Caco-2 (cell line): ENCODE results near the gene SMAD7. TPM values are rescaled to one million over a fixed set of nuclear protein-coding genes. Genes with fewer than 3 reads are reported as not detected.

Experiments used
- BruUV-seq: library from RNA; stranded (reverse); fragments of 400-500 nt; replicated peaks from 2 replicates; lab custom pipeline; 2021; lab: Mats Ljungman, UMichigan
- CTCF ChIA-PET: fragments of 300-600 bp; sonication (Branson Sonifier 250); formaldehyde crosslinking; loops from one replicate; lab custom pipeline; 2022; ENCODE audit warnings: antibody characterized with exemption; lab: Charles Lee
- POLR2A ChIA-PET: fragments of 300-600 bp; sonication (Branson Sonifier 250); formaldehyde crosslinking; loops from one replicate; lab custom pipeline; 2022; ENCODE audit warnings: antibody characterized with exemption; lab: Charles Lee
- DNase-seq, 2 experiments: peaks; one replicate each; pipeline versions ENCODE4 v3.0.0 to v3.0.0-alpha.2; 2020 to 2022
- H3K27me3 ChIP-seq: replicated peaks from 2 replicates; pipeline ENCODE4 v1.6.0; 2011; ENCODE audit warnings: low read length; ENCODE audit not compliant: control insufficient read depth, insufficient read depth
- H3K36me3 ChIP-seq: 2 replicates; pipeline ENCODE4 v1.5.1; 2011; ENCODE audit warnings: low read length; ENCODE audit not compliant: control insufficient read depth, insufficient read depth
- H3K4me1 ChIP-seq: fragments of 250-450 bp; sonication (Bioruptor Pico); 2 replicates; pipeline ENCODE4 v1.5.1; 2020; ENCODE audit warnings: mild to moderate bottlenecking
- H3K4me3 ChIP-seq: 2 replicates; pipeline ENCODE4 v1.5.1; 2011; ENCODE audit warnings: low read depth, mild to moderate bottlenecking, control low read depth, low read length
- H3K9me3 ChIP-seq: fragments of 250-450 bp; sonication (Bioruptor Pico); 2 replicates; pipeline ENCODE4 v1.5.1; 2020; ENCODE audit warnings: mild to moderate bottlenecking, moderate library complexity
- H3K27ac Mint-ChIP-seq: one replicate; pipeline ENCODE4 v1.8.0; 2022; ENCODE audit warnings: mixed read lengths; ENCODE audit not compliant: unreplicated experiment
- H3K27me3 Mint-ChIP-seq: one replicate; pipeline ENCODE4 v1.8.0; 2022; ENCODE audit warnings: mixed read lengths; ENCODE audit not compliant: insufficient read depth, unreplicated experiment
- H3K36me3 Mint-ChIP-seq: one replicate; pipeline ENCODE4 v1.8.0; 2022; ENCODE audit warnings: mild to moderate bottlenecking, mixed read lengths; ENCODE audit not compliant: insufficient read depth, unreplicated experiment
- H3K4me1 Mint-ChIP-seq: one replicate; pipeline ENCODE4 v1.8.0; 2022; ENCODE audit warnings: low read depth, mixed read lengths; ENCODE audit not compliant: unreplicated experiment
- H3K4me3 Mint-ChIP-seq: one replicate; pipeline ENCODE4 v1.8.0; 2022; ENCODE audit warnings: mild to moderate bottlenecking, moderate library complexity, mixed read lengths; ENCODE audit not compliant: unreplicated experiment
- H3K9me3 Mint-ChIP-seq: one replicate; pipeline ENCODE4 v1.8.0; 2022; ENCODE audit warnings: mixed read lengths; ENCODE audit not compliant: unreplicated experiment
- CTCF ChIP-seq, 2 experiments: fragments of 200-600 bp in 1 of 2; IDR thresholded peaks; 1 replicate in 1 of 2; 2 replicates in 1 of 2; pipeline versions ENCODE4 v1.5.1 to v1.8.0; 2011 to 2022; ENCODE audit warnings: antibody characterized with exemption in 1 of 2, control low read depth in 1 of 2, inconsistent platforms in 1 of 2, low read depth in 1 of 2, low read length in 1 of 2, mild to moderate bottlenecking in 1 of 2, moderate library complexity in 1 of 2; ENCODE audit not compliant: insufficient read depth in 1 of 2, severe bottlenecking in 1 of 2, unreplicated experiment in 1 of 2
- intact Hi-C: fragments of 100-400 bp; cut with micrococcal nuclease; formaldehyde crosslinking; loops from one replicate; pipeline ENCODE4 v1.10.0; 2022; ENCODE audit not compliant: unreplicated experiment
- total RNA-seq: library from RNA; stranded (reverse); gene quantifications from 2 replicates; pipeline ENCODE4 v1.2.3, GENCODE V29; 2022

The SMAD7 gene
- total RNA-seq, 1 experiment from 2014 or later: 9.3 TPM

DNA sequence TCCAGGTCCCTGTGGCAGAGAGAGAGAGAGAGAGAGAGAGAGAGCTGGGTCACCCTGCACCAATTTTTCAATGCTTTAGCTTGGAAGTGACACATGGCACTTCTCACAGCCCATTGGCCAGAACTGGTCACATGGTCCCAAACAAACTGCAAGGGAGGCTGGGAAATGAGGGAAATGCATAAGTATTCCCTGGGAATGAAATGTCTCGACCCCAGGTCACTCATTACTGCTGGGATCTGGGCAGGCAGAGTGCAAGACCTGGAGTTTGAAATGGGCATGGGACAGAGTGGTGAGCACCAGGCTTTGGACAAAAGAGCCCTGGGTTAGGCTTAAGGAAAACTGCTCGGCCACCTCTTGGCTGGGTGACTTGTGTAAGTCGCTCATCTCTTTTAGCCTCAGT is 37.0 kb downstream of the SMAD7 start:
- POLR2A ChIA-PET: no interaction called here
- H3K27me3 ChIP-seq: no peaks in the 10 kb centered on the region
- no peaks in the 10 kb centered on the region for H3K9me3 Mint-ChIP-seq
- no TSS peak for BruUV-seq
- no peaks in the 10 kb centered on the region for H3K4me1 Mint-ChIP-seq
- no peaks in the 10 kb centered on the region for H3K9me3 ChIP-seq
- H3K36me3 ChIP-seq: no peaks in the 10 kb centered on the region
- no peaks in the 10 kb centered on the region for H3K27me3 Mint-ChIP-seq
- intact Hi-C loops: loop anchor here (10.0 kb wide), 1 partner anchor 189 kb away; no protein-coding TSS in a partner anchor
- CTCF ChIA-PET: interaction anchor here (0.6 kb wide), 1 partner anchor 34 kb away, joined by 3 read pairs; no protein-coding TSS in a partner anchor
- no peak for TF ChIP-seq CTCF (IDR thresholded peaks at IDR 0.05; ENCODE audit: insufficient read depth in 1 of 2, low read depth in 1 of 2, low read length in 1 of 2, severe bottlenecking in 1 of 2, unreplicated experiment in 1 of 2)
- H3K4me3 Mint-ChIP-seq: no peak overlapping the region
- H3K36me3 Mint-ChIP-seq: peaks cover 5% of the 10 kb centered on the region
- DNase-seq: no peak
- H3K27ac Mint-ChIP-seq: no peak overlapping the region
- H3K4me3 ChIP-seq: no peak overlapping the region
- H3K4me1 ChIP-seq: no peaks in the 10 kb centered on the region

- Mint-ChIP-seq H3K9me3 (no peaks in the 10 kb centered on the region), H3K4me1 (no peaks in the 10 kb centered on the region), H3K4me3 (no peak overlapping the region), H3K36me3 (peaks cover 5% of the 10 kb centered on the region), H3K27ac (no peak overlapping the region), H3K27me3 (no peaks in the 10 kb centered on the region)
- TF ChIP-seq CTCF (IDR thresholded peaks at IDR 0.05; ENCODE audit: insufficient read depth in 1 of 2, low read depth in 1 of 2, low read length in 1 of 2, severe bottlenecking in 1 of 2, unreplicated experiment in 1 of 2): no peak
- Histone ChIP-seq H3K4me1 (no peaks in the 10 kb centered on the region), H3K36me3 (no peaks in the 10 kb centered on the region), H3K4me3 (no peak overlapping the region), H3K27me3 (no peaks in the 10 kb centered on the region), H3K9me3 (no peaks in the 10 kb centered on the region)
- CTCF ChIA-PET: no interaction called here
- intact Hi-C loops: loop anchor here (10.0 kb wide), 1 partner anchor 188 kb away; no protein-coding TSS in a partner anchor
- no peak for DNase-seq
- no TSS peak for BruUV-seq
- POLR2A ChIA-PET: no interaction called here
Measured at GRCh38 chr18:48913201-48913600, 37.6 kb downstream of the SMAD7 start.

GRCh38 chr18:48910972-48911545 is 39.7 kb downstream of the SMAD7 start:
- no TSS peak for BruUV-seq
- ChIA-PET CTCF (no interaction called here), POLR2A (no interaction called here)
- H3K27me3 Mint-ChIP-seq: no peaks in the 10 kb centered on the region
- no peaks in the 10 kb centered on the region for H3K9me3 Mint-ChIP-seq
- peaks cover 5% of the 10 kb centered on the region for H3K36me3 Mint-ChIP-seq
- Histone ChIP-seq H3K9me3 (no peaks in the 10 kb centered on the region), H3K36me3 (no peaks in the 10 kb centered on the region), H3K4me1 (no peaks in the 10 kb centered on the region), H3K4me3 (no peak overlapping the region), H3K27me3 (no peaks in the 10 kb centered on the region)
- no peaks in the 10 kb centered on the region for H3K4me1 Mint-ChIP-seq
- no peak overlapping the region for H3K4me3 Mint-ChIP-seq
- no peak overlapping the region for H3K27ac Mint-ChIP-seq
- intact Hi-C loops: loop anchor here (10.0 kb wide), 1 partner anchor 186 kb away; no protein-coding TSS in a partner anchor
- no peak for TF ChIP-seq CTCF (IDR thresholded peaks at IDR 0.05; ENCODE audit: insufficient read depth in 1 of 2, low read depth in 1 of 2, low read length in 1 of 2, severe bottlenecking in 1 of 2, unreplicated experiment in 1 of 2)
- DNase-seq: no peak
